ENCODE results near the gene CGB8. TPM values are rescaled to one million over a fixed set of nuclear protein-coding genes. Genes with fewer than 3 reads are reported as not detected.
"Not testable (repeated sequence)": the region's sequence is repeated elsewhere in the genome, so short reads cannot be mapped to it uniquely, and the experiment has no call there.

CGB8 gene
- total and polyA plus RNA-seq, 10 of the 15 experiments (the other 5 are each of a cell fraction or from before 2014, with no cell fraction given) = not detected

DNA sequence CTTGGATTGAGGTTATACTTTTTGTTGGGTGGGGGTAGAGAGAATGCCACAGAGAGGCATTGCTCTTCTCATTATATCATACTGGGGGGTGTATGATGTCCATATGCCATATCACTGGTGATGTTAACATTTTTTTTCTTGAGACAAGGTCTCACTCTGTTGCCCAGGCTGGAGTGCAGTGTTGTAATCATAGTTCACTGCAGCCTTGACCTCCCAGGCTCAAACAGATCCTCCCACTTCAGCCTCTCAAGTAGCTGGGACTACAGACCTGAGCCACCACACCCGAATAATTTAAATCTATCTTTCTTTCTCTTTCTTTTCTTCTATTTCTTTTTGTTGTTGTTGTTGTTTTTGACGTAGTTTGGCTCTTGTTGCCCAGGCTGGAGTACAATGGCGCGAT lies 31.5 kb upstream of the CGB8 start:
- intact Hi-C loops (cut with micrococcal nuclease; ENCODE audit: unreplicated experiment) (no loop called here), in situ Hi-C loops (cut with MboI) (no loop called here)
- no peak for DNase-seq (ENCODE audit: low read depth, low spot score)
- Histone ChIP-seq H3K4me1 (ENCODE audit: control insufficient read depth, insufficient read depth, low read length) (no peaks in the 10 kb centered on the region), H3K27ac (ENCODE audit: control insufficient read depth, insufficient read depth) (no peak overlapping the region), H3K27me3 (replicated peaks in 1 of 2; ENCODE audit: control insufficient read depth in 2 of 2, insufficient read depth in 2 of 2, low read length in 1 of 2) (no peaks in the 10 kb centered on the region), H2AFZ (ENCODE audit: control insufficient read depth, low read depth, low read length) (no peak overlapping the region), H4K20me1 (ENCODE audit: control insufficient read depth, insufficient read depth) (no peaks in the 10 kb centered on the region), H3K36me3 (ENCODE audit: control insufficient read depth in 2 of 2, insufficient read depth in 2 of 2, low read length in 1 of 2) (no peaks in the 10 kb centered on the region), H3K79me2 (ENCODE audit: control insufficient read depth, insufficient read depth, low read length) (peaks cover 2% of the 10 kb centered on the region), H3K4me2 (ENCODE audit: control insufficient read depth, insufficient read depth) (no peak overlapping the region), H3K4me3 (no peak overlapping the region), H3K9me3 (replicated peaks; ENCODE audit: control insufficient read depth, insufficient read depth, low read length) (no peaks in the 10 kb centered on the region; the same call in 2 of the 3 replicates), H3K9ac (ENCODE audit: control insufficient read depth, insufficient read depth, low read length) (no peak overlapping the region)
- 70% methylated on average over 4 of the region's 4 CpGs for WGBS (ENCODE audit: insufficient coverage, insufficient replicate concordance, low lambda C conversion rate, missing lambda C conversion rate)
- no peak for ATAC-seq
- no peak for FAIRE-seq
- ChIA-PET RAD21 (ENCODE audit: unreplicated experiment) (no interaction called here), CTCF (interaction anchor here (0.6 kb wide), 1 partner anchor 463 kb away, joined by 3 read pairs; no protein-coding TSS in a partner anchor), POLR2A (no interaction called here), SMC1A (ENCODE audit: uncharacterized antibody, unreplicated experiment) (no interaction called here)
- no TSS peak for BruUV-seq (replicated peaks)
- TF ChIP-seq HDAC2 (IDR thresholded peaks at IDR 0.05) (no peak), CHD4 (IDR thresholded peaks at IDR 0.05) (no peak), FOXK2 (IDR thresholded peaks at IDR 0.05) (no peak), CHD1 (IDR thresholded peaks at IDR 0.05; ENCODE audit: low read depth, low read length) (no peak)

DNA sequence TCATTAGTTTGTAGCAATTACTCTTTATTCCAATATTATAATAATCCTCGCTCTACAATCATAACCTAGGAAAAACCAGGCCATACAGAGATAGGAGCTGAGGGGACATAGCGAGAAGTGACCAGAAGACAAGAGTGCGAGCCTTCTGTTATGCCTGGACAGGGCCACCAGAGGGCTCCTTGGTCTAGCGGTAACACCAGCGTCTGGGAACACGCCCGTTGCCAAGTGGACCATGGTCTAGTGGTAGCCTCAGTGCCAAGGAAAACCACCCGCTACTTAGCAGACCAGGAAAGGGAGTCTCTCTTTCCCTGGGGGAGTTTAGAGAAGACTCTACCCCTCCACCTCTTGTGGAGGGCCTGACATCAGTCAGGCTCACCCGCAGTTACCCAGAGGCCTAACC lies 26.0 kb upstream of the CGB8 start:
- intact Hi-C loops (cut with micrococcal nuclease; ENCODE audit: unreplicated experiment); BruUV-seq (replicated peaks); H3K4me2 ChIP-seq (ENCODE audit: control insufficient read depth, insufficient read depth); in situ Hi-C loops (cut with MboI); FAIRE-seq; H3K27me3 ChIP-seq (replicated peaks in 1 of 2; ENCODE audit: control insufficient read depth in 2 of 2, insufficient read depth in 2 of 2, low read length in 1 of 2); H3K9me3 ChIP-seq (replicated peaks; ENCODE audit: control insufficient read depth, insufficient read depth, low read length); H3K36me3 ChIP-seq (ENCODE audit: control insufficient read depth in 2 of 2, insufficient read depth in 2 of 2, low read length in 1 of 2); H3K4me3 ChIP-seq; H3K27ac ChIP-seq (ENCODE audit: control insufficient read depth, insufficient read depth); H3K9ac ChIP-seq (ENCODE audit: control insufficient read depth, insufficient read depth, low read length); H2AFZ ChIP-seq (ENCODE audit: control insufficient read depth, low read depth, low read length); H3K79me2 ChIP-seq (ENCODE audit: control insufficient read depth, insufficient read depth, low read length); POLR2A ChIA-PET; H4K20me1 ChIP-seq (ENCODE audit: control insufficient read depth, insufficient read depth); H3K4me1 ChIP-seq (ENCODE audit: control insufficient read depth, insufficient read depth, low read length); DNase-seq (ENCODE audit: low read depth, low spot score); RAD21 ChIA-PET (ENCODE audit: unreplicated experiment): not testable (repeated sequence)
- ChIA-PET CTCF (interaction anchor here (1.1 to 2.6 kb wide), 4 partner anchors 22 to 146 kb away, joined by 4 to 15 read pairs (median 8); no protein-coding TSS in a partner anchor), SMC1A (ENCODE audit: uncharacterized antibody, unreplicated experiment) (interaction anchor here (1.1 kb wide), 1 partner anchor 124 kb away, joined by 5 read pairs; no protein-coding TSS in a partner anchor)
- peak; percentile 52; the same call in 2 of the 3 replicates for ATAC-seq
- WGBS (ENCODE audit: insufficient coverage, insufficient replicate concordance, low lambda C conversion rate, missing lambda C conversion rate) = 12% methylated on average over 8 of the region's 9 CpGs
- TF ChIP-seq RAD21 (IDR thresholded peaks at IDR 0.05; ENCODE audit: insufficient read depth, low read depth, low read length) (peak; percentile 41; the same call in 1 of the 2 replicates), SMC3 (IDR thresholded peaks at IDR 0.05; ENCODE audit: borderline replicate concordance, low read length) (peak; percentile 36; the same call in 1 of the 2 replicates)
- TF ChIP-seq, protein P1, sequence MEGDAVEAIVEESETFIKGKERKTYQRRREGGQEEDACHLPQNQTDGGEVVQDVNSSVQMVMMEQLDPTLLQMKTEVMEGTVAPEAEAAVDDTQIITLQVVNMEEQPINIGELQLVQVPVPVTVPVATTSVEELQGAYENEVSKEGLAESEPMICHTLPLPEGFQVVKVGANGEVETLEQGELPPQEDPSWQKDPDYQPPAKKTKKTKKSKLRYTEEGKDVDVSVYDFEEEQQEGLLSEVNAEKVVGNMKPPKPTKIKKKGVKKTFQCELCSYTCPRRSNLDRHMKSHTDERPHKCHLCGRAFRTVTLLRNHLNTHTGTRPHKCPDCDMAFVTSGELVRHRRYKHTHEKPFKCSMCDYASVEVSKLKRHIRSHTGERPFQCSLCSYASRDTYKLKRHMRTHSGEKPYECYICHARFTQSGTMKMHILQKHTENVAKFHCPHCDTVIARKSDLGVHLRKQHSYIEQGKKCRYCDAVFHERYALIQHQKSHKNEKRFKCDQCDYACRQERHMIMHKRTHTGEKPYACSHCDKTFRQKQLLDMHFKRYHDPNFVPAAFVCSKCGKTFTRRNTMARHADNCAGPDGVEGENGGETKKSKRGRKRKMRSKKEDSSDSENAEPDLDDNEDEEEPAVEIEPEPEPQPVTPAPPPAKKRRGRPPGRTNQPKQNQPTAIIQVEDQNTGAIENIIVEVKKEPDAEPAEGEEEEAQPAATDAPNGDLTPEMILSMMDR (IDR thresholded peaks at IDR 0.05 in 2 of 3, conservative IDR thresholded peaks at IDR 0.05 in 1 of 3; ENCODE audit: control insufficient read depth in 2 of 3, extremely low read depth in 1 of 3, insufficient read depth in 1 of 3, low read depth in 3 of 3, low read length in 3 of 3) = peak; percentile 33 to 54 (median 42); a peak in 5 of 6 replicates

Measured in GM12878 (cell line).